Measurements from ENCODE around the gene CTTNBP2.

CTTNBP2 gene

DNA sequence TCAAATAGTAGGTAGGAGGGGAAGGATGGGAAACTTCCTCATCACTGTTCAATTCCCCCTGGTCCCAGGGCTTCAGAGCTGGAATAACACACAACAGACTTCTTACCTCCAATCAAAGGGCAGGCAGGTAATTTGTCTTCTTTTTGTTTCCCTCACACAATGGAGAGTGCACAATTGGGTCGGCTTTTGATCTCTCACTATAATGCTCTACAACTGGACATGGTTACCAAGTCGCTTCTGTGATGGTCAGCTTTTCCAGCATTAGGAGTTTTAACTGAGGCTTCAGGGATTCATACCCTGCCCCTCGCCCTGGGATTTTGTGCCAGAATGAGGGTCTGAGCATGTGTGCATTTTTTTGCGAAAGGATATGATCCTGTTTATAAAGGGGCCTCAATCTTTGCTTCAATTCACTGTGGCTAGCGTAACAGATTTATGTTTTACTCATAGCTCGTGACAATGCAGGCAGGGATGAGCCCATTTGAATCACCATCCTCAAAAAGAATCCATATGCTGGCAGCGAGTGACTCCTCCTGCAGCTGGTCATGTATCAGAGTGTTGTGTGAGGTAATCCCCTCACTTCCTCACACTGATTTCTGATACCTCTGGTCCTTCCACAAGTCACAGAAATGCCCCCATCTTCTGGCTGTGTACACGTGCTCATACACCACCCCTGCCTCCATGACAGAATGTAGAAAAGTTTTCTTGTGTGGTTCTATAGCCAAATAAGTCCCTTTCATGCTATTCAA, 189.6 kb downstream of the CTTNBP2 start:
- no peak for DNase-seq

GRCh38 chr7:117682681-117683385, 190.4 kb downstream of the CTTNBP2 start:
- no peak for DNase-seq

DNA sequence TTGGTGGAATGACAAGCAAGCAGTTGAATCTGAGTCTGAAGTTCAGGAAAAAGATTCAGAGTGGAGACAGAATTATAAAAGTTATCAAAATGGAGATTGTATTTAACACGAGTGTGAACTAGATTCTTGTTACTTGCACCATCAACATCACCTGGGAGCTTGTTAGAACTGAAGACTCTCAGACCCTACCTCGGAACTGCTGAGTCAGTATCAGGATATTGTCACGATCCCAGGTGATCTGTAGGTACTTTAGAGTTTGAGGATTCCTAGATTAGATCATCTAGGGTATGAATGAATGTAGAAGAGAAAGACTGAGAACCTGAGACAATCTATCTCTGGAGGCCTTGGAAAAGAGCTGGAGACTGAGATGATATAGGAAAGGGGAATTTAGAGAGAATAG, 194.1 kb downstream of the CTTNBP2 start:
- DNase-seq = no peak

DNA sequence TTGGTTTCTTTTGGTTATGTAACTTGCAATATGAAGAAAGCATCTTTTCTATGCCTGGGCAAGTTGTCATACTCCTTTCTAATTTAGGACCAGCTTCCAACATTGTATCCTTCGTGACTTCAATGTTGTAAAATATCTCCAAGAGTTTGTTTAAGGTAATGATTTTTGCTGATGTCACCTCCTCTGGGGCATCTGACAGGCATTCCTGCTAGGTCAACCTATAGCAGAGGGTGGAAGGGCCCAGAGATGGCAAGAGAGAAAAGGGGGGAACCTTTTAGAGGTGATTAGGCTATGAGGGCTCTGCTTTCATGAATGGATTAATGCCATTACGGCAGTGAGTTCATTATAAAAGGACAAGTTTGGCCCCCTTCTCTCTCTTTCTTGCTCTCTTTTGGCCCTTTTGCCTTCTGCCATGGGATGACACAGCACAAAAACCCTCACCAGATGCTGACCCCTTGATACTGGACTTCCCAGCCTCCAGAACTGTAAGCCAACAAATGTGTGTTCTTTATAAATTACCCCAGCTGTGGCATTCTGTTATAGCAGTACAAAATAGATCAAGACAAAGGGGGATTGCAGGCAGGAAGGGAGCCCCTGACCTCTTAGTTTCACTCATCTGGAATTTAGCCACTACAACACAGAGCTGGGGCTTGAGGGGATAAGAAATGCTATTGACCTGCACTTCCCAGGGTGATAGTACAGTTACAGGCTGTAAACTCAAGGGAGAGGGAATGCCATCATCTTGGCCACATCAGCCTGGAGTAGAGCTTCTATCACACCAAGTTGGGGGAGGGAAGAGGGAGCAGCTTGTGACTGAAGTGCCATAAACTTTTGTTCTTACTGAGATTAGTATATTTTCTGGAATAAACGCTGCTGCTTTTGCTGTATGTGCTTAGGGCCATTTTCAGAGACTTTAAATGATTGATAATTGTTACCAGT, 197.5 kb downstream of the CTTNBP2 start:
- DNase-seq = no peak

DNA sequence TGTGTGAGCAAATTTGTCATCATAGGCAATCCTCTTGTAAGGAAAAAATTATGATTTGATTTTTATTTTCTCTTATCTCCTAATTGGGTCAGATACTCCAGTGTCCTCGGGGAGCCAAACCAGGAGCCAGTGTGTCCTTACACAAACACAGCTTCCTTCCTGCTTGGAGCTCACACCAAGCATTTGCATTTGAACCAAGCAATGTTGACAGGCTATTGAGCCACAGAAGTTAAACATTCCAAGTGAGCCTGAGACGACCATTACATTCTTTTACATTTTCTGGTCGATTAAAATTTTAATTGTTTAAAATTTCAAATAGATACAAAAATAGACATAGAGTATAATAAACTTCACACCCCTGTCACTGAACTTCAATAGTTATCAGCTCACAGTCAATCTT, 198.6 kb downstream of the CTTNBP2 start:
- no peak for DNase-seq

DNA sequence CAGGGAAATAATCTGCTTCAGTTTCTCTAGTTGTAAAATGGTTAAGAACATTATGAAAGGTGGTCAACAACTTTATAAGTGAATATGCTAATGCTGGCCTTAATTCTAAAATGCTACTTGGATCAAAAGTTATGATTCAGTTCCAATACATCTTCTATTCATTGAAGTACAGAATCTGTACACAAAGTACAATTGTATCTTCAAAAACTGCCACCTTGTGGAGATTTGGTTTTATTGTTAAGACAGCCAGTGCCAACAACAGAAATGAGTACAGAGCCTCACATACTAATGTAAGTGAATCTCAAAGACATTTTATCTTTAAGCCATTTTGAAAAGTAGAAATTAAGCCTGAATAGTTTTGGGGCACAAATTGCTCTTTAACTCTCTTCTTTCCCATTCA, 199.4 kb downstream of the CTTNBP2 start:
- peak; percentile 27 to 51 for DNase-seq

DNA sequence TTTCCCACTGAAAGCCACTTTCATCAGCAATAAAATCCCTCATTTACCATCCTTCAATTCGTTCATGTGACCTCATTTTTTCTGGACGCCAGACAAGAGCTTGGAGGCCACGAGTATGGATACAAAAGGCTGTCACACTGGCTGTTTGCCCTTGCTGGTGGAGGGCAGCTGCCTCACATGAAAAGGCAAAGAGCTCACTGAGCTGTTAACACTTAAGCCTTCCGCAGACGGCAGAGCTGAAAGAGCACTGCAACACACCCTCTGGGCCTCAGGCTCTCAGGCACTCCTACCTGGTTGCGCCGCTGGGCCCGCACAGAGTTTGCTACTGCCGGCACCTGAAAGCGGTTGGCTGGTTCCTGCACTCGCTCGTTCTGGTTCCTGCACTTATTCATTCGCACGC, 199.9 kb downstream of the CTTNBP2 start:
- peak in 1 of 2 experiments; percentile 34 for DNase-seq

DNA sequence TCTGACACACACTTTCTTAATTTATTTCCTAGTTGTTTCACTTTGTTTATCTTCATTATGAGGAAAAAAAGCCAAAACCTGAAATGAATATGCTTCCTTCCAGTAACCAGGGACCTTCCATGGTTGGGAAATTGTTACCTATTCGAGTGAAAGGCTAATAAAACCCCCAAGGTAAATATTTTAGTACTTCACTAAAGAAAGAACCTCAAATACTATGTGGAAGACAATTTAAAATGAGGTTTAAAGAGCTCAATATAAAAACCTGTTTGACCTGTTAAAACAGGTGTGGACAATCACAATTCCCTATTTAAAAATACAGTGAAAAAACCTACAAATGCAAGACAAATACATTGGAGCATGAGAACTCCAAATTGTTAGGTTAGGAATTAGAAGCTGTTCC, 200.8 kb downstream of the CTTNBP2 start:
- peak in 1 of 2 experiments; percentile 10 for DNase-seq

- DNase-seq = no peak
Observed at GRCh38 chr7:117669818-117670217, 203.4 kb downstream of the CTTNBP2 start.

DNA sequence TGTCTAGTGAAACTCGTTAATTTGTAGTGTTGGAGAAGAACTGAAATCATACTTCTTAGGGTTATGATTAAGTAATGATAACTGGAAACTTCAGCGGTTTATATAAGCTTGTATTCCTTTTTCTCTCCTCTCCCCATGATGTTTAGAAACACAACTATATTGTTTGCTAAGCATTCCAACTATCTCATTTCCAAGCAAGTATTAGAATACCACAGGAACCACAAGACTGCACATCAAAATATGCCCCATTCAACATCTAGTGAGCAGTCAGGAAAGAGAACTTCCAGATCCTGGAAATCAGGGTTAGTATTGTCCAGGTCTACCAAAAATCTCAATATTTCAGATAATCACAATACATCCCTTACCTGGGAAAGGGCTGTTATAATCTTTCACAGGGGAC, 205.8 kb downstream of the CTTNBP2 start:
- DNase-seq = no peak

- no peak for DNase-seq
Observed at GRCh38 chr7:117666689-117667088, 206.6 kb downstream of the CTTNBP2 start.

- no peak for DNase-seq
Observed at GRCh38 chr7:117666031-117666430, 207.2 kb downstream of the CTTNBP2 start.

GRCh38 chr7:117665368-117665767, 207.9 kb downstream of the CTTNBP2 start:
- no peak for DNase-seq

- no peak for DNase-seq
Observed at GRCh38 chr7:117664047-117664446, 209.2 kb downstream of the CTTNBP2 start.

- DNase-seq = no peak
Observed at GRCh38 chr7:117661328-117661727, 211.9 kb downstream of the CTTNBP2 start.
